HFF-Myc (cell line): Measurements from ENCODE around the gene KIAA0232.
"Not testable (repeated sequence)": the region's sequence is repeated elsewhere in the genome, so short reads cannot be mapped to it uniquely, and the experiment has no call there.

Experiments used
- DNase-seq: peaks from one replicate; pipeline ENCODE4 v3.0.0-alpha.2; 2011; ENCODE audit warnings: low read depth; ENCODE audit errors: extremely low read depth
- H3K4me3 ChIP-seq: replicated peaks from 2 replicates; pipeline ENCODE4 v1.5.1; 2011; ENCODE audit warnings: low read depth, mild to moderate bottlenecking, control low read depth, low read length
- TF ChIP-seq, protein P1 (sequence below): IDR thresholded peaks from 2 replicates; pipeline ENCODE4 v1.5.1; 2012; ENCODE audit warnings: mild to moderate bottlenecking, low read depth, low read length, control low read depth; ENCODE audit errors: missing control alignments

Gene KIAA0232

DNA sequence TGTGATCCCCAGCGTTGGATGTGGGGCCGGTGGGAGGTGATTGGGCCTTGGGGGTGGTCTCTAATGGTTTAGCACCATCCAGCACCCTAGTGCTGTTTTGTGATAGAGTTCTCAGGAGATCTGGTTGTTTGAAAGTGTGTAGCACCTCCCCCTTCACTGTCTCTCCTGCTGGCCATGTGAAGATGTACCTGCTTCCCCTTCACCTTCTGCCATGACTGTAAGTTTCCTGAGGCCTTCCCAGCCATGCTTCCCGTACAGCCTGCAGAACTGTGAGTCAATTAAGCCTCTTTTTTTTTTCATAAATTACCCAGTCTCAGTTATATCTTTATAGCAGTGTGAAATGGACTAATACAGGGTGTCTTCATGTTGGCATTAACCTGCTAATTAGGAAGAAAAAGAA lies 107.8 kb downstream of the KIAA0232 start:
- no peak for DNase-seq
- H3K4me3 ChIP-seq = no peak overlapping the region
- TF ChIP-seq, protein P1, sequence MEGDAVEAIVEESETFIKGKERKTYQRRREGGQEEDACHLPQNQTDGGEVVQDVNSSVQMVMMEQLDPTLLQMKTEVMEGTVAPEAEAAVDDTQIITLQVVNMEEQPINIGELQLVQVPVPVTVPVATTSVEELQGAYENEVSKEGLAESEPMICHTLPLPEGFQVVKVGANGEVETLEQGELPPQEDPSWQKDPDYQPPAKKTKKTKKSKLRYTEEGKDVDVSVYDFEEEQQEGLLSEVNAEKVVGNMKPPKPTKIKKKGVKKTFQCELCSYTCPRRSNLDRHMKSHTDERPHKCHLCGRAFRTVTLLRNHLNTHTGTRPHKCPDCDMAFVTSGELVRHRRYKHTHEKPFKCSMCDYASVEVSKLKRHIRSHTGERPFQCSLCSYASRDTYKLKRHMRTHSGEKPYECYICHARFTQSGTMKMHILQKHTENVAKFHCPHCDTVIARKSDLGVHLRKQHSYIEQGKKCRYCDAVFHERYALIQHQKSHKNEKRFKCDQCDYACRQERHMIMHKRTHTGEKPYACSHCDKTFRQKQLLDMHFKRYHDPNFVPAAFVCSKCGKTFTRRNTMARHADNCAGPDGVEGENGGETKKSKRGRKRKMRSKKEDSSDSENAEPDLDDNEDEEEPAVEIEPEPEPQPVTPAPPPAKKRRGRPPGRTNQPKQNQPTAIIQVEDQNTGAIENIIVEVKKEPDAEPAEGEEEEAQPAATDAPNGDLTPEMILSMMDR = no peak

DNA sequence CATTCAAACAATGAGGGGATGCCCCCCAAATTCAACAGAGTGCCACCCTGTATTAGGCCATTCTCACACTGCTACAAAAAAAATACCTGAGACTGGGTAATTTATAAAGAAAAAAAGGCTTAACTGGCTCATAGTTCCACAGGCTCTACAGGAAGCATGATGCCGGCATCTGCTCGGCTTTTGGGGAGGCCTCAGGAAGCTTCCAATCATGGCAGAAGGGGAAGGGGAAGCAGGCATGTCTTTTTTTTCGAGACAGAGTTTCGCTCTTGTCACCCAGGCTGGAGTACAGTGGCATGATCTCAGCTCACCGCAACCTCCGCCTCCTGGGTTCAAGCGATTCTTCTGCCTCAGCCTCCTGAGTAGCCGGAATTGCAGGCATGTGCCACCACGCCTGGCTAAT lies 108.4 kb downstream of the KIAA0232 start:
- not testable (repeated sequence) for DNase-seq, H3K4me3 ChIP-seq

DNA sequence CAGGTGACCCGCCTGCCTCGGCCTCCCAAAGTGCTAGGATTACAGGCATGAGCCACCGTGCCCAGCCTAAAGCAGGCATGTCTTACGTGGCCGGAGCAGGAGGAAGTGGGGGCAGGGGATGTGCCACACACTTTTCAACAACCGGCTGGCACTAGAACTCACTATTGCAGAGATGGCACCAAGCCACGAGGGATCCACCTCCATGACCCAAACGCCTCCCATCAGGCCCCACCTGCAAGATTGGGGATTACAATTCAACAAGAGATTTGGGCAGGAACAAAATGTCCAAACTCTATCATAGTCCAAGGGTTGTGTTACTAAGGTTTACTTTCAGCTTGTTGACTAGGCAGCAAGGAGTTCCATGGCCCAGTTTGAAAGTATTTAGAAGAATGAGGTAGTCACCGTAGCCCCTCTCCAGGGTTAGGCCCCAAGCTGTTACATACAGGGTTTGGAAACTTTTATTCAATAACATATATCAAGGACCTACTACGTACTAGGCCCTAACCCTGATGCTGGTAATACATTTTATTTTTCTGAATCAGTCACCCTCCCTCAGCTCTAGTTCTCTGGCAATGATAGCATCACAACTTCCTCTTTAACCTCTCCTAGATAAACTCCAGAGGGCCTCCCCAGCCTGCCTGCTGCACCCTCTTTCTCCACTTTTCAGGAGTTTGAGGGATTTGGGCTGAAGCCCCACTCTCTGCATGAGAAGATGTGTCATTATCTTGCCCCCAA lies 109.1 kb downstream of the KIAA0232 start:
- H3K4me3 ChIP-seq = no peak overlapping the region
- TF ChIP-seq, protein P1 = no peak
- no peak for DNase-seq

DNA sequence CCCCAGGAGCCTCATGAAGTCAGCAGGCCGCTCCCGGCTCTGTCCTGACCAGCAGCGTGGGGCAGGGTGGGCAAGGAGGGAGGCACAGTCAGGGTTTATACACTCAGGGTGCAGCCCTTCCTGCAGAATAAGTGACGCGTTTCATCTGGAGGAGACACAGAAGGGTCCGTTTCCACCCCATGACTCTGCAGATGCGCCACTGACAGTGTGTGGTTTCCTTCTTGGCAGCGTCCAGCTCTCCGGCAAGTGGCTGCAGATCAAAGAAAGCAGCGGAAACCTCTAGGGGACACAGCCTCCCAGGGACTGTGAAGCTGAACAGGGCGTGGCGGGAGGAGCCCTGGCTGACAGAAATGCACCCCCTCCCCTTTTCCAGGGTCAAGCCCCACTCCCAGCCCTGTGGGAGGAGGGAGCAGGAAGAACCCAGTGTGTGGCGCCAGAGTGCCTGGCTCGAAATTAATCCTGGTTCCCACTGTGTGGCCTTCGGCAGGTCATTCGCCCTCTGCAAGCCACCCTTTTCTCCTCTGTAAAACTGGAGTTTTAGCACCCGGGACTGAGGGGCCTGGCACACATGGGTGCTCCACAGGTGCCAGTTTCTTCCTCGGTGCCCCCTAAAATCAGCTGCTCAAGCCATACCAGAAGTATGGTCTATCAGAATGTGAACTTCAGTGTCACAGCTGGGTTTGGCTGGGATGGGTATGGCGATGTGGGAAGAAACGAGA lies 109.8 kb downstream of the KIAA0232 start:
- H3K4me3 ChIP-seq = no peak overlapping the region
- no peak for DNase-seq
- TF ChIP-seq, protein P1 = no peak

DNA sequence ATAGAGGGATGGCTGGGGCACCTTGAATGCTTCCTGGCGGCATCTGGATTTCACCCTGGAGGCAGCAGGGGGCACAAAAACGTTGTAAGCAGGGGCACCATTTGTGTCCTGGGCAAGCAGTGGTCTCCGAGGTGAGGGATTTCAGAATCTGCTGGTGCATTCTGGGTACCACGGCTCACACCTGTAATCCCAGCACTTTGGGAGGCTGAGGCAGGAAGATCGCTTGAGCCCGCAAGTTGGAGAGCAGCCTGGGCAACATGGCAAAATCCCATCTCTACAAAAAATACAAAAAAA lies 110.3 kb downstream of the KIAA0232 start:
- no peak overlapping the region for H3K4me3 ChIP-seq
- TF ChIP-seq, protein P1 = no peak
- no peak for DNase-seq

DNA sequence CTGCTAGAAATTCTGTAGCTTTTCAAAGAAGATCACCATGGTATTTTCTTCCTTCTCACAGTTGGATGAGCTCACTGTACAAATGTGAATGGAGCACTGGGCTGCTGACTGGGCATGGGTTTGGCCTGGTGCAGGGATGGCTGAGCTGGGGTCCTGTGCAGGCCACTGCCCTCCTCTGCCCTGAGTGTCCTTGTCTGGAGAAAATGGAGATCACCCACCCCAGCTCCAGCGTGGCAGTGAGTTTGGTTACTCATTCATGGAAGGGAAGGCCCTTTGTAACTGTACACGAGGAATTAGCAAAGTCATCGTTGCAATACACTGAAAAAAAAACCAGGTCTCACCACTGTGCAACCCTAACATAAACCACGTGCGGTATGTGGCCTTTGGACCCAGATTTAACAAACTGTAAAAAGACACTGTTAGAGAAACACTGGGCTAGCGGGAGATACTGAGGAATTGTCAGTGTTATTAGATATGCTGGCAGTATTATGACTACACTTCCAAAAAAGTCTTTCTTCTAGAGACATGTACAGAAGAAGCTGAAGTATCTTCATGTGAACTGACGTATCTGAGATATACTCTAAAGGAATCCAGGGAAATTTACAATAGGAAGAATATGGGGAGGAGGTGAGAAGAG lies 111.0 kb downstream of the KIAA0232 start:
- TF ChIP-seq, protein P1 = no peak
- DNase-seq = no peak
- no peak overlapping the region for H3K4me3 ChIP-seq

DNA sequence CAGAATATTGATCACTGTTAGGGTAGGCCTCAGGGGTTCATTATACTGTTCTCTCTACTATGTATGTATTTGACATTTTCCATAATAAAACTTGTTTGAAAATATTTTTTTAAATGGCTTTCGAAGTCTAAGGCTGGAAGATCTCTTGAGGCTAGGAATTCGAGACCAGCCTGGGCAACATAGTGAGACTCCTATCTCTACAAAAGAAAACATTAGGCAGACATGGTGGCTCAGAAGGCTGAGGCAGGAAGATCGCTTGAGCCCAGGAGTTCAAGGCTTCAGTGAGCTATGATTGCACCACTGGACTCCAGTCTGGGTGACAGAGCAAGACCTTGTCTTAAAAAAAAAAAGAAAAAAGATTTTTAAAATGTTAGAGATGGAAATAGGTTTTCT lies 111.6 kb downstream of the KIAA0232 start:
- TF ChIP-seq, protein P1 = no peak
- DNase-seq = no peak
- H3K4me3 ChIP-seq = no peak overlapping the region
